Embryonic facial prominence (tissue), 1 donor: Measurements from ENCODE around the gene SOX10.
"Not testable (repeated sequence)": the region's sequence is repeated elsewhere in the genome, so short reads cannot be mapped to it uniquely, and the experiment has no call there.

Experiments
- DNase-seq: peaks from one replicate; pipeline ENCODE4 v3.0.0-alpha.2; 2016; ENCODE audit errors: extremely low spot score

SOX10 gene

DNA sequence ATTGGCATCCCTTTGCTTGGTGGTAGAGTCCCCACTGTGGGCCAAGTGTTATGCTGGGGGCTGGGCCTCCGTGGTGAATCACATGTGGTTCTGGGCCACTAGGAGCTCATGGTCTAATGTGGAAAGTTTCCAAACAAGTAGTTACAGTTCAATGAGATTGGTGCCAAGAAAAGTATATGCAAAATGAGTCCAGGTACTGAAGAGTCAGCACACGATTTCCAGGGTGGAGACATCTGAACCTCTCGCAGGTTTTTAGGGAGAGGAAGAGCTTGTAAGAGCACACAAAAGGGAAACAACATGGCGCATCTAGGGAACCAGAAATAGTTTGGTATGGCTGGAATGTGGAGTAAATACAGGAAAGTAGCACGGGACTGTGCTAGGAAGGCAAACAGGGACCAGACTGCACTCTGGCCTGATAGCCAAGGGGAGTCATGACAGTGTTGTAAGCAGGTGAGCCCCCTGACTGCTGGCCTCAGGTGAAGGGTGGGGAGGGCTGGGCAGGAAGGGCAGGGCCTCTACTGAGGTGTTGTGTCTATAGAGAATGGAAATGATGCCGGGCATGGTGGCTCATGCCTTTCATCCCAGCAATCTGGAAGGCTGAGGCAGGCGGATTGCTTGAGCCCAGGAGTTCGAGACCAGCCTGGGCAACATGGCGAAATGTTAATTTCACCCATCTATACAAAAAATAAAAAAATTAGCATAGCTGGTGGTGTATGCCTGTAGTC is 18.3 kb downstream of the SOX10 start:
- DNase-seq = no peak

GRCh38 chr22:37961062-37961461 is 23.3 kb downstream of the SOX10 start:
- DNase-seq = no peak

DNA sequence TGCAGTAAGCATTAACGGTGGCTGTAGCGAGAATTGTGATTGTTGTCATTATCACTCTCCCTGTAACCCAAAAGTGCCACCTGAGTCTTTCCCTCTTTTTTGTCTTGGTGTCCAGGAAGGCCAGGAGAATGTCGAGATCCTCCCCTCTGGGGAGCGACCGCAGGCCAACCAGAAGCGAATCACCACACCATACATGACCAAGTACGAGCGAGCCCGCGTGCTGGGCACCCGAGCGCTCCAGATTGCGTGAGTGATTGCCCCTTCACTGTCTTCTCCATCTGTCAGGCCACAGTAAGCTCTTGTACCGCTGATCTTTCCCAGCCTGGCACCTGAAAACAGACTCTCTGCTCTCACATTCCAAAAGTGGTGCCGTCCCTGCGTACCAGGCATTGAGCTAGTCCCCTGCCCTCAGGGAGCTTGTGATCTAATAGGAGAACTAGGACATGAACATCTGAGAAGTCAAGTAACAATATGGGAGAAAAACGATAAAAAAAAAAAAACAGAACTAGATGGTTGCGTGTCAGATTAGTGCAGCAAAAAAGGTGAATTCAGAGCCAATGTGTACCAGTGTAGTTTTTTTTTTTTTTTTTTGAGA is 25.0 kb downstream of the SOX10 start:
- DNase-seq = no peak

DNA sequence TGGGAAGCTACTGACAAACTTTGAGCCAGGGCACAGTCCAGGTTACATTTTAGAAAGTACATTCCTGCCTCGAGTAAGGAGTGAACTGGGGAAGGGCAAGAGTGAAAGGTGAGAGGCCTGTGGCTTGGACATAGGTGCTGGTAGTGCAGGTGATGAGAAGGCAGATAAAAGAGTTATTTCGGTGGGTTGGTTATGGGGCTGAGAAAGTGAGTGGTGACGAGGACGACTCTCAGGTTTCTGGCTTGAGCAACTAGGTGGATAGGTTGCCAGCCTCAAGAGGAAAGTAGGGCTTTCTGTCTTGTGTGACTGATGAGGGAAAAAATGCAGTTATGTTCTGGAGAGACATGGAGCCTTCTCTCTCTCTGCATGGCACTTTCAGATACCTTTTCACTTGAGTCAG is 27.1 kb downstream of the SOX10 start:
- no peak for DNase-seq

GRCh38 chr22:37955825-37956397 is 28.4 kb downstream of the SOX10 start:
- DNase-seq = not testable (repeated sequence)

- no peak for DNase-seq
These were observed 29.7 kb downstream of the SOX10 start for GRCh38 chr22:37954686-37955085.

GRCh38 chr22:37953437-37954179 is 30.7 kb downstream of the SOX10 start, which contains the start of the genes C22orf23 and POLR2F:
Gene C22orf23, minus strand, starts transcription at chr22:37953601. Its CDS starts 452 bp downstream, at chr22:37953149.
Gene POLR2F, plus strand, starts transcription at chr22:37953699. Its CDS starts 89 bp downstream, at chr22:37953788.
- peak; percentile 90 for DNase-seq

- no peak for DNase-seq
These were observed 31.3 kb downstream of the SOX10 start for GRCh38 chr22:37953062-37953436.

GRCh38 chr22:37952629-37953028 is 31.7 kb downstream of the SOX10 start:
- DNase-seq = not testable (repeated sequence)

GRCh38 chr22:37951305-37951704 is 33.0 kb downstream of the SOX10 start:
- DNase-seq = no peak

DNA sequence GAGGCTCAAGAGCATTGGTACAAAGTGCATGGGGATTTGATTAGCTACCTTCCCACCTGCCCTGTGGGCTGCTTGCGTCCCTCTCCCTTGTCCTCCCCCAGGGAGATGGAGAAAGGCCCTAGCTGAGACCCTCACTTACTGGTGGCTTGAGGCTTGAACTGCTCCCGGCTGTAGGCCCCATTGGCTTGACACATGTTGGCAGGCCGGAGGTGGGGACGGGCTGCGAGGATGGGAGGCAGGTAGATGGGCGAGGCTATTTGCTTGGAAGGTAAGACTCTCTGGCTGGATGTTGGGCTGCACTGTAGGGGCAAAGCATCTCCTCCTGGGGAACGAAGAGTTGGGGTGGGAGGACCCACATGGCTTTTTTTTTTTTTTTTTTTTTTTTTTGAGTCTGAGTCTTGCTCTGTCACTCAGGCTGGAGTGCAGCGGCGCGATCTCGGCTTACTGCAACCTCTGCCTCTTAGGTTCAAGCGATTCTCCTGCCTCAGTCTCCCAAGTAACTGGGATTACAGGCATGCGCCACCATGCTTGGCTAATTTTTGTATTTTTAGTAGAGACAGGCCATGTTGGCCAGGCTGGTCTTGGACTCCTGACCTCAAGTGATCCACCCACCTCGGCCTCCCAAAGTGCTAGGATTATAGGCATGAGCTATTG is 37.1 kb downstream of the SOX10 start:
- not testable (repeated sequence) for DNase-seq

- not testable (repeated sequence) for DNase-seq
These were observed 39.9 kb downstream of the SOX10 start for GRCh38 chr22:37944423-37944822.

- DNase-seq = no peak
These were observed 40.5 kb downstream of the SOX10 start for GRCh38 chr22:37943825-37944198.

DNA sequence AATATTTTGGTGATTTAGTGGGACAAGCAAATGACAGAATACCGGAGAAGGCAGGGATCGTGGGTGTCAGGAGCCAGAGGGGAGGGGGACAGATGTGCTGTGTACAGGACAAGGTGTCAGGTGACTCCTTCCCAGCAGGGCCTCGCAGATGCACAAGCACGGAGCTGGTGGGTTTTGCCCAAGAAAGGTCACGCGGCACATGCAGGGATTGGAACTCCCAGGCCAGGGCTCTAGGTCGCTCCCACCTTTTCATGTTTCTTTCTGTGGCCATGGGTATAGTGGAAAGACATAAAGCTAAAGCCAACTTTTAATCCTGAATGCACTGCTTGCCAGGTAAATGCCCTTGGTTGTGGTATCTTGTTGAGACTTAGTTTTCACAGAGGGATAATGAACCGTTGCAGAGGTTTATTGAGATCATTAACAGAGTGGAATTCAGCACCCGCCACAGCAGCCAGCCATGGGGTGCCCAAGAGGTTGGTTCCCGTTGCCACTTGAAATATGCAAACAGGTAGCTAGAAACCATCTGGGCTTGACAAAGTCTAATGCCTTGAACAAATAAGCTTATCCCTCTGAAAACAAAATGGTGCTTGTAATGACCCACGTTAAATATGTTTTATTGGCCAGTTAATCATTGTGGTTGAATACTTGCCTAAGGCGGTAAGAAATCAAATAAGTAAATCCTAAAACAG is 41.1 kb downstream of the SOX10 start:
- no peak for DNase-seq

GRCh38 chr22:37942133-37942532 is 42.2 kb downstream of the SOX10 start:
- DNase-seq = no peak

DNA sequence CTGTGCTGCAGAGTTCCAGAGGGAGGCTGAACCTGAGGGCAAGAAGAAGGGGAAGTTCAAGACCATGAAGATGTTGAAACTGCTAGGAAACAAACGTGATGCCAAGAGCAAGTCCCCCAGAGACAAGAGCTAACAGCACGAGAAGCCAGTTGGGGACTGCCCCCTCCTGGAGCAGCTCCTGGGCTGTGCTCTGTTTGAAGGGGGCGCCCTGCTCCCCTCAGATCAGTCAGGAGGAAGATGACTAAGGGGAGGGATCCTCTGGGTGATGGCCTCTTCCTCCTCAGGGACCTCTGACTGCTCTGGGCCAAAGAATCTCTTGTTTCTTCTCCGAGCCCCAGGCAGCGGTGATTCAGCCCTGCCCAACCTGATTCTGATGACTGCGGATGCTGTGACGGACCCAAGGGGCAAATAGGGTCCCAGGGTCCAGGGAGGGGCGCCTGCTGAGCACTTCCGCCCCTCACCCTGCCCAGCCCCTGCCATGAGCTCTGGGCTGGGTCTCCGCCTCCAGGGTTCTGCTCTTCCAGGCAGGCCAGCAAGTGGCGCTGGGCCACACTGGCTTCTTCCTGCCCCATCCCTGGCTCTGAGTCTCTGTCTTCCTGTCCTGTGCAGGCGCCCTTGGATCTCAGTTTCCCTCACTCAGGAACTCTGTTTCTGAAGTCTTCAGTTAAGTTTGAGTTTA is 43.5 kb downstream of the SOX10 start:
- DNase-seq = no peak

GRCh38 chr22:37933711-37934376 is 50.5 kb downstream of the SOX10 start:
- DNase-seq = no peak

DNA sequence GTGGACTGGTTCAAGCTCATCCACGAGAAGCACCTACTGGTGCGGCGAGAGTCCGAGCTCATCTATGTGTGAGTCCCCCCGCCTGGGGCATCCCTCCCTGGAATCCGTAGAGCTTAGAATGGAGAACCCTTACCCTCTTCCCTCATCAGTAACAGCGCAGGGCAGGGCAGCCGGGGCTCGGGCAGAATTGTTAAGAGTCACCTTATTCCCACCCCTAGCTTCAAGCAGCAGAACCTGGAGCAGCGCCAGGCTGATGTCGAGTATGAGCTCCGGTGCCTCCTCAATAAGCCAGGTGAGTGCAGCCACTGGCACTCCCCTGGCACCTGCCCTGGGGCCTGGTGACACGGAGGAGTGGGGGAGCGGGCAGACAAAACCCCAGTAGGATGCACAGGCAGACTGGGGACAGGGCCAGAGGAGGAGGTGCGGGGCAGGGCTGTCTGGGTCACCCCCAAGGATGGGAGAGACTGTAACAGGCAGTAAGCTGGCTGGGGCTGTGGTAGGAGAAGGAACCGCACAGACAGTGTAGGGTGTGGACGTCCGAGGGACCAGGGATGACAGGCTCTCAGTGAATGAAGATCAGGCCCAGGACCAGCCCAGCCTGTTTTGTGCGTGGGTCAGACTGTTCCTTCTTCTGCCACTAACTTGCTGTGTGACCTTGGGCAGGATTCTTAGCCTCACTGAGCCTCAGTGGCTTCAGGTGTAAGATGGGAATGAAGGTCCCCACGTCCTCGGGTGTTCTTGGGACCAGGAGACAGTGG is 51.4 kb downstream of the SOX10 start:
- DNase-seq = no peak

DNA sequence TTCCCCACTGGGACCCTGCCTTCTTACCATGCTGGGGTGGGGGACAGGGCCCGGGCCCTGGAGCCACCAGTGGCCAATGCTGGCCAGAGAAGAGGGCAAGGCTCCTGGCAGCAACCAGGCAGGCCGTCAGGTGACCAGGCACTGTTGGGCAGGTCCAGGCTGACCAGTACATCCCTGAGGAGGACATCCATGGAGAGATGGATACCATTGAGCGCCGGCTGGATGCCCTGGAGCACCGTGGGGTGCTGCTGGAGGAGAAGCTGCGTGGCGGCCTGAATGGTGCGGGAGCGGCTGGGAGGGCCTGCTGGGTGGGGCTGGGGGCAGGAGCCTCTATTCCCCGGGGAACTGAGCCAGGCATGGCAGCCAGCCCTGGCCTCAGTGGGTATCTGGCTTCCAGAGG is 52.0 kb downstream of the SOX10 start:
- DNase-seq = no peak
